HUES6 (cell line): ENCODE measurements around the gene CBFB.

Experiments used
- H3K27ac ChIP-seq: 2 replicates; pipeline ENCODE4 v1.7.0; 2013; ENCODE audit warnings: low read depth, mild to moderate bottlenecking, low read length, inconsistent platforms
- H3K27me3 ChIP-seq: 2 replicates; pipeline ENCODE4 v1.6.1; 2013; ENCODE audit warnings: low read length; ENCODE audit not compliant: control insufficient read depth, insufficient read depth
- H3K36me3 ChIP-seq: 2 replicates; pipeline ENCODE4 v1.6.1; 2013; ENCODE audit warnings: low read length; ENCODE audit not compliant: control insufficient read depth, insufficient read depth
- H3K4me1 ChIP-seq: 2 replicates; pipeline ENCODE4 v1.6.1; 2013; ENCODE audit warnings: low read length; ENCODE audit not compliant: control insufficient read depth, insufficient read depth
- H3K4me3 ChIP-seq: 2 replicates; pipeline ENCODE4 v1.5.1; 2013; ENCODE audit warnings: low read depth, low read length
- H3K9ac ChIP-seq: one replicate; pipeline ENCODE4 v1.6.1; 2013; ENCODE audit warnings: mild to moderate bottlenecking, low read length
- H3K9me3 ChIP-seq: 2 replicates; pipeline ENCODE4 v1.6.1; 2013; ENCODE audit warnings: low read depth, low read length; ENCODE audit not compliant: control insufficient read depth, insufficient read depth

The CBFB gene

GRCh38 chr16:67101311-67102082 lies 72.5 kb downstream of the CBFB start:
- Histone ChIP-seq H3K4me1 (no peaks in the 10 kb centered on the region), H3K27ac (no peak overlapping the region), H3K9ac (no peak overlapping the region), H3K9me3 (no peaks in the 10 kb centered on the region), H3K27me3 (no peaks in the 10 kb centered on the region), H3K36me3 (peaks cover 7% of the 10 kb centered on the region; the same call in 1 of the 2 replicates), H3K4me3 (no peak overlapping the region)

- H3K9me3 ChIP-seq, result no peaks in the 10 kb centered on the region
- peaks cover 4% of the 10 kb centered on the region; the same call in 1 of the 2 replicates for H3K4me1 ChIP-seq
- no peak overlapping the region for H3K27ac ChIP-seq
- H3K36me3 ChIP-seq, result peaks cover 4% of the 10 kb centered on the region; the same call in 1 of the 2 replicates
- H3K27me3 ChIP-seq, result no peaks in the 10 kb centered on the region
- H3K4me3 ChIP-seq, result no peak overlapping the region
- no peak overlapping the region for H3K9ac ChIP-seq
These were observed 75.1 kb downstream of the CBFB start for GRCh38 chr16:67104061-67104460.

- Histone ChIP-seq H3K27me3 (no peaks in the 10 kb centered on the region), H3K9ac (no peak overlapping the region), H3K4me3 (no peak overlapping the region), H3K27ac (no peak overlapping the region), H3K9me3 (no peaks in the 10 kb centered on the region), H3K4me1 (peaks cover 6% of the 10 kb centered on the region; the same call in 1 of the 2 replicates), H3K36me3 (no peaks in the 10 kb centered on the region; the same call in 1 of the 2 replicates)
These were observed 75.9 kb downstream of the CBFB start for GRCh38 chr16:67104845-67105244.

- H3K27ac ChIP-seq, result no peak overlapping the region
- H3K9me3 ChIP-seq, result no peaks in the 10 kb centered on the region
- H3K27me3 ChIP-seq, result no peaks in the 10 kb centered on the region
- H3K4me1 ChIP-seq, result peaks cover 6% of the 10 kb centered on the region; the same call in 1 of the 2 replicates
- H3K4me3 ChIP-seq, result no peak overlapping the region
- no peaks in the 10 kb centered on the region; the same call in 1 of the 2 replicates for H3K36me3 ChIP-seq
- H3K9ac ChIP-seq, result no peak overlapping the region
These were observed 76.3 kb downstream of the CBFB start for GRCh38 chr16:67105246-67105645.

GRCh38 chr16:67105881-67106280 lies 76.9 kb downstream of the CBFB start:
- H3K36me3 ChIP-seq, result no peaks in the 10 kb centered on the region; the same call in 1 of the 2 replicates

GRCh38 chr16:67108489-67108888 lies 79.5 kb downstream of the CBFB start:
- Histone ChIP-seq H3K36me3 (no peaks in the 10 kb centered on the region), H3K9me3 (no peaks in the 10 kb centered on the region), H3K4me3 (peak overlapping the region; percentile 66; the same call in 1 of the 2 replicates), H3K9ac (no peak overlapping the region), H3K27ac (no peak overlapping the region), H3K4me1 (peaks cover 9% of the 10 kb centered on the region; the same call in 1 of the 2 replicates), H3K27me3 (no peaks in the 10 kb centered on the region)

More at GRCh38 chr16:67105881-67106280, 76.9 kb downstream of the CBFB start:
- H3K4me1 ChIP-seq, result peaks cover 6% of the 10 kb centered on the region; the same call in 1 of the 2 replicates
- H3K4me3 ChIP-seq, result no peak overlapping the region
- H3K9ac ChIP-seq, result no peak overlapping the region
- H3K9me3 ChIP-seq, result no peaks in the 10 kb centered on the region
- H3K27me3 ChIP-seq, result no peaks in the 10 kb centered on the region
- no peak overlapping the region for H3K27ac ChIP-seq

GRCh38 chr16:67108931-67109406 lies 80.0 kb downstream of the CBFB start:
- Histone ChIP-seq H3K9ac (peak overlapping the region; percentile 52), H3K36me3 (no peaks in the 10 kb centered on the region), H3K4me1 (peaks cover 9% of the 10 kb centered on the region; the same call in 1 of the 2 replicates), H3K27ac (no peak overlapping the region), H3K27me3 (no peaks in the 10 kb centered on the region), H3K9me3 (no peaks in the 10 kb centered on the region), H3K4me3 (peak overlapping the region; percentile 66)

- Histone ChIP-seq H3K27me3 (no peaks in the 10 kb centered on the region), H3K27ac (no peak within 1 kb of the TSS), H3K36me3 (no peaks in the 10 kb centered on the region), H3K9me3 (no peaks in the 10 kb centered on the region), H3K4me1 (peaks cover 9% of the 10 kb centered on the region; the same call in 1 of the 2 replicates), H3K9ac (peak within 1 kb of the TSS; percentile 77), H3K4me3 (peak within 1 kb of the TSS; percentile 66)
These were observed 80.6 kb downstream of the CBFB start, which contains the start of gene PHAF1 for GRCh38 chr16:67109407-67110135. Gene PHAF1 (plus strand): TSS chr16:67109941. CDS start chr16:67110176, 235 bp downstream.

- Histone ChIP-seq H3K27ac (no peak overlapping the region), H3K9me3 (no peaks in the 10 kb centered on the region), H3K9ac (no peak overlapping the region), H3K27me3 (no peaks in the 10 kb centered on the region), H3K4me1 (peaks cover 9% of the 10 kb centered on the region; the same call in 1 of the 2 replicates), H3K4me3 (no peak overlapping the region), H3K36me3 (no peaks in the 10 kb centered on the region)
These were observed 83.0 kb downstream of the CBFB start for GRCh38 chr16:67111951-67112444.

GRCh38 chr16:67112591-67113399 lies 83.8 kb downstream of the CBFB start:
- Histone ChIP-seq H3K9me3 (no peaks in the 10 kb centered on the region), H3K27me3 (no peaks in the 10 kb centered on the region), H3K9ac (no peak overlapping the region), H3K4me1 (peaks cover 9% of the 10 kb centered on the region; the same call in 1 of the 2 replicates), H3K27ac (no peak overlapping the region), H3K36me3 (no peaks in the 10 kb centered on the region), H3K4me3 (no peak overlapping the region)
